Amniotic epithelial cell (primary cell): ENCODE measurements around the gene CRY1.

Source experiments
- DNase-seq: peaks from one replicate; pipeline ENCODE4 v3.0.0-alpha.2; 2010; ENCODE audit warnings: low read depth

Gene CRY1

GRCh38 chr12:107093417-107094182 lies at the start of gene CRY1:
CRY1 (minus strand) TSS chr12:107093549; CDS start chr12:107092961, 588 bp downstream.
- DNase-seq = peak; percentile 90

- DNase-seq = no peak
These were observed 46.4 kb upstream of the CRY1 start for GRCh38 chr12:107139787-107140186.

DNA sequence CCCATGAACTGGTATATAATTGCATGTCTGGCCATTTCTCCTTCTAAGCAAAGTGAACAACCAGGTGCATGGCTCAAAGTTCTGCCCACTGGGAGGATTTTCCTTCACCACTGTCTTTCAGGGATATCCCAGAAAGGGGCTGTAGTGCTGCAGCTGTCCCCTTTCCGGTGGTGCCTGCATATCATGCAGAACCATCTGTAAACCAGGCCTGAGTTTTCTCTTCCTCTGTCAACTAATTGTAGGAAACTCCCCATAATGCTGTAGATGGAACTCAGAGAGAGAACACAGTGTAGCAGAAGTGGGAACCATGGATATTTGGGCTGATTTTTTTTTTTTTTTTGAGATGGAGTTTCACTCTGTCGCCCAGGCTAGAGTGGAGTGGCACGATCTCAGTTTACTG lies 45.6 kb upstream of the CRY1 start:
- DNase-seq = no peak

DNA sequence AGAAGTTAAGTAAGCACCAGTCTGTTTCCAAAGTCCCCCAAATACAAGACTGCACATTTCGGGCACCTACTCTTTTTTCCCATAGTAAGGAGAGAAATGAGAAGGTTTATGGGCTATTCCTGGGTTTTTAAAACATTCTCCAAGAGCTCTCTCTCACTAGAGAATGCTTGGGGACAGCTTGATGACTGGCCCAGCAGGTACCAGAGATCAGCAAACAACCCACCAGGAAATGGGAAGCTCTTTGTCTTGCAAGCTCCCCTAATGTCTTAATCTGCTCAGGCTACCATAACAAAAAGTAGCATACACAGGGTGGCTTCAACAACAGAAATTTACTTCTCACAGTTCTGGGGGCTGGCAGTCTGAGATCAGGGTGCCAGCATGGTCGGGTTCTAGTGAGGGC lies 41.8 kb upstream of the CRY1 start:
- no peak for DNase-seq

DNA sequence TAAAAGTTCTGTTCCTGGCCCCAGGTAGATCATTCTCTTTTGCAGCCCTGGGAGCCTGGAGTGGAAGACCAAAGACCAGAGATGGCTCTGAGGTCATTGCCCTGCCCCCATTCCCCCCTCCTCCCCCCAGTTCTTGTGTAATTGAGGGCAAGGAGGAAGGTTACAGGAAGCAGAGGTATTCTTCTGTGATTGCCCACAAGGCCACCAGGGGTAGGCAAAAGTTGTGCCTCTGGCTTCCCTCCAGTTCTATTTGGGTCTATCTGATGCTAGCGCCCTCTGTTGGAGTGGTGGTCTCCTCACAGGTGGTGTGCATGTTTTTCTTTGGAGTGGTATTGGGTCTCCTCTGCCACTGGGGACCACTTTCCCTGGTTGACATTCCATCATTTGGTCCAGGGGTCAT lies 41.2 kb upstream of the CRY1 start:
- DNase-seq = peak; percentile 16

DNA sequence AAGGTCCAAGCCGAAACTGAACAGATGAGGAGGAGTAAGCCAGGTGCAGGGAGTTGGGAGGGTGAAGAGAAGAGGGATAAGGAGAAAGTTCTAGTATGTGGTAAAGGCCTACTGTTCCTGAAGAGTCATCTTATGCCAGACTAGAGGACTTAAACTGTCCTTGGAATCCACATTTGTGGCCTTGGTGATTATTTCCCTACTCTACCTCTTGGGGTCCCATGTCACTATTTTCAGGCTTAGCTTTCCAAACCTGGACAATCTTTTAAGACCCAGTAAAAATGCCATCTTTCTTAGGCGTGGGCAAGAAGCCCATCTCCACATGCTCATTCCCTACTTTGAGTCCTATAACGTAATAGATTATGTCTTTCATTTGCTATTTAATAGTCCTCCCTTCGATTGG lies 40.1 kb upstream of the CRY1 start:
- DNase-seq = no peak

- peak; percentile 53 for DNase-seq
These were observed 38.7 kb upstream of the CRY1 start for GRCh38 chr12:107131832-107132616.

DNA sequence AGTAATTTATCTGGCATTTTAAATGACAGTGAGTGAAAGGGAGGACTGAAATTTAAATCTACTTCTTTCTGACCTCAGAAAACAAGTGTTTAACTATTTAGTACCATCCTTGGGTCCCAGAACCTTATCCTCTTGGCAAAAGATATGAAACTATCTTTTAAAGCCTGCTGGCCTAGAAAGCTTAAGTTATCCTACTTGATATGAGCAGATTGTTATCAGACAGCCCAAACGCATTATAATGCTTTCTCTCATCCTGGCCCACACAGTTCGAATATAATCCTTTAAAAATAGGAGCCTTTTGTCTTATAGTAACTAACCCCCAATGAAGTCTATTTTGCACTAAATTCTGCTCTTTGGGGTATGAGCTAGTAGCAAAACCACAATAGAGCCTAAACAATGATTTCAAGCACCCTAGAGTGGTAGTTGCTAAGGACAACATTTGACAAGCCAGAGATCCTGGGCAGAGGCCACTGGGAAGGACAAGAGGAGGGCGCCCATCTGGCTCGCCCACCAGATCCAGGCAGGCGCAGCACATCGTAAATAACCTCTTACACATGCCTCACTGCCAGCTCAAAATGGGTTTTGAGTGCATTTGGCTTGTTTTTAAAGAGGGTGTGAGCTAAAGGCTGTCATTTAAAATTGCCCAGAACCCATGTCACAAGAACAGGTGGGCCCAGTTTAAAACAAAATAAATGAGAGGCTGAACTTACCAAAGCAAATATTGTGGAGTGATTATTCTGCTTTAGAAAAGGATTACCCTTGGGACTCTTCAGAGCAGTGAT lies 37.7 kb upstream of the CRY1 start:
- no peak for DNase-seq

DNA sequence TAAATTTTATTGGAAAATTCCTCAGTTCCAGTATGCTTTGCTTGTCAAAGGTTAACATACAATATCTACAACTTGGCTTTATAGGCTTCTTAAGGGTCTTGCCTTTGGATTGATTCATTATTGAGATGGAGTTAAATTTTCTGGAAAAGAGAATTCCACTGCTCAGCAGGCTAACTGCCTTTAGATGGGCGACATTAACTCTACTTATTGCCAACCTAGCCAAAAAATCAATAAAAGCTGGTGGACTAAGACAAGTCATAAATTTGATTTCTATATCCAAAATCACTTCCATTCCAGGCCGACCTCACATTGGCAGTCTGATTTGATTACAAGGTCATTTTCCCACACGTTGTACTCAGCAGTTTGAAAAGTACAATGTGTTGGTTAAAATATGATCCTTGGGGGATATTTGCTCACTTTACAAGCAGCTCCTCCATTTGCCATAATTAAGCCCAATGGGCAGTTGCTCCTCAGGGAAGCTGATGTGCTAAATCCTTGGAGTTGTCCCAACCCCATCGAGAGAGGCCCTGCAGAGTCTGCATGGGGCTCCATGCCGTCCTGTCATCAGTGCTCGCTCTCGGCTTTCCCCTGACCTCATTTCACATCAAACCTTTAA lies 36.1 kb upstream of the CRY1 start:
- DNase-seq = no peak

DNA sequence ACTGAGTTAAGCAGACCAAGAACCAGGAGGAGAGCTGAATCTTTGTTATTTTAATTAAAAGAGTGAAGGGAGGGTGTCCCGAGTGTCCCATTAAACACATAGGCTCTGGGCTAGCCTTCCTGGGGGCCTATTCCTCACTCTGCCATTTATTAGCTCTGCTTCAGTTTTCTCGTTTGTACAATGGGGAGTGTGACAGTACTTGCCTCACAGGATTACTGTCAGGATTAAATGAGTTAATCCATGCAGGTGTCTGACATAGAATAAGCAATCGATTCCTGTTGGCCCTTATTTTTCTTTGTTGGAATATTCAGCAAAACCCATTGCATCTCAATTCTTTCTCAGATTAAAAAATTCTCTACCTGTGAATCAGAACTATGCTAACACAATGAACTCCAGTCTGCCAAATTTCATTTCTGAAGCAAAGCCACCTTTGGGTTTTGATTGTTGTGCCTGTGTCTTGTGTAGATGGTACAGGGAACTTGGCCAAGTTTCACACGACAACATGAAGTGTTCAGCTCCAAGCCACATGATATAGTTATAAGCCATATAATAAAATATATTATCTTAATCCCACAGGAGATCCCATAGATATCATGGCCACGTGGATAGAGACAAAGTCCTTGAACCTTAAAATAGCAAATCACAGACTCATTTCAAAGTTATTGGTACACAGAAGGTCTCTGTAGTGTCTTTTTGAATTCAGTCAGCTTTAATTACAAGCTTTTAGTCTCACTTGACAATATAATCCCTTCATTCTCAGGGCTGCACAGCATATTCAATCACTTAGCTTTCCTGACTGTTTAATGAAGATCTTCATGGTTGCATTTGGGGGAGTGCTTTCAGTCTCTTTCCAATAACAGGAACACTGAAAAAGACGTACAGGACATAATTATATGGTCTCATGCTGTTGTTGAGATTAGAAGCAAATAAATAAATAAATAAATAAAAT lies 34.4 kb upstream of the CRY1 start:
- no peak for DNase-seq

- DNase-seq = no peak
These were observed 33.6 kb upstream of the CRY1 start for GRCh38 chr12:107126796-107127481.

GRCh38 chr12:107125833-107126232 lies 32.5 kb upstream of the CRY1 start:
- no peak for DNase-seq

- DNase-seq = no peak
These were observed 29.2 kb upstream of the CRY1 start for GRCh38 chr12:107122452-107122958.

- DNase-seq = no peak
These were observed 25.7 kb upstream of the CRY1 start for GRCh38 chr12:107119091-107119490.

GRCh38 chr12:107118624-107119023 lies 25.3 kb upstream of the CRY1 start:
- DNase-seq = no peak

DNA sequence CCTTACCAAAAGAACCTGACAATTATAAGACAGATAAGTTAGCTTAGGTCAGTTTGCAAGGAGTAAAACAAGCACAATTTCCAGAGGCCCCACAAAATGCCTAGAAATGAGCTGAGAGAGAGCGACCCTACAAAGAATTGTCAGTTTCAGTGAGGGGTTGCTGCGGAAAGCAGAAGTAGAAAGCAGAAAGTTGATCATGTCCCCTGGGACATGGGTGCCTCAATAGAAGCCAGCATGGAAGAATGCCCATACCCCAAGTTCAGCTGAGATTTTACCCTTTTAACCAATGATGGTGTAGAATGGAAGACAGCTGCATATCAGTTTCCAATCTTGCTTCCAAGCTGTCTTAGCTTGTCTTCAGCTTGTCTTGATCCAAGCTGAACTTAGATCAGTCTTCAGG lies 21.8 kb upstream of the CRY1 start:
- DNase-seq = no peak

DNA sequence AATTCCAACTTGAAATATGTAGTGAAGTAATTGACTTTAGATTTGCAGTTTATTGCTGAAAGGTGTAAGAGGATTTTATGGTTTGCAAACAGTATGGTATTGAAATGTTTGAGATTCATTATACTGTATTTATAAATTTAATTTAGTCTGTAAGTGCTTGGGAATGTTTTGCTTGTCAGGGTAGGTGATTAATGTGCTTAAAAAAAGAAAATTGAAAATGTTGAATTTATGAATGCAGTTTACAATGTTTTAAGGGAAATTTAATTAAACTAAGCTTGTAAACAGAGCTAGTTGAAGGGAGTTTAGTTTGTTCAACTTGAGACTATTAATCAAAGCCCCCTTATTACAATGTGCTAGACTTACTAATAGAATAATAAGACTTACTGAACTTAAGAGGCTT lies 18.0 kb upstream of the CRY1 start:
- no peak for DNase-seq

DNA sequence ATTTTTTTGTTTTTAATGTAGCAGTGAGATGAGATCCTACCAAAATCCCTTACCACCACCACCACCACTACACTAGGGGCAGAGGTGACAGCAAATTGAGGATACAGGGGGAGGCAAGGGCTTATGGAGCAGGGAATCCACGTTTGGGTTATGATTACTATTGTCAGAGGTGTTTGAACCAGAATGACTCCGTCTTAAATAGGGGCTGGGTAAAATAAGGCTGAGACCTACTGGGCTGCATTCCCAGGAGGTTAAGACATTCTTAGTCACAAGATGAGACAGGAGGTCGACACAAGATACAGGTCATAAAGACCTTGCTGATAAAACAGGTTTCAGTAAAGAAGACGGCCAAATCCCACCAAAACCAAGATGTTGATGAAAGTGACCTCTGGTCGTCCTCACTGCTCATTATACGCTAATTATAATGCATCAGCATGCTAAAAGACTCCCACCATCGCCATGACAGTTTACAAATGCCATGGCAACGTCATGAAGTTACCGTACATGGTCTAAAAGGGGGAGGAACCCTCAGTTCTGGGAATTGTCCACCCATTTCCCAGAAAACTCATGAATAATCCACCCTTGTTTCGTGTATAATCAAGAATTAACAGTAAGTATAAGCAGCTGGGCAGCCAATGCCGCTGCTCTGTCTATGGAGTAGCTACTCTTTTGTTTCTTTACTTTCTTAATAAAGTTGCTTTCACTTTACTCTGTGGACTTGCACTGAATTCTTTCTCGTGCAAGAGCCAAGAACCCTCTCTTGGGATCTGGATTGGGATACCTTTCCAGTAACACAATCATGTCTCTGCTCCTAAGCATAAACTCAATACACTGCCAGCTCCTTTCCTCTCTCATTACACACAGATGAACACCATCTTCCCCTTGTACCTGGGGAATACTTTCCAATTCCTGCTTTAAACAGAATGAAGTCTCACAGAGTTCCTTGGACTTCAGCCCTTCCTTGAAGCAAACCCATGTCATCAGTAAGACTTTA lies 16.7 kb upstream of the CRY1 start:
- DNase-seq = no peak

- DNase-seq = no peak
These were observed 15.7 kb upstream of the CRY1 start for GRCh38 chr12:107108995-107109508.
